CD14-positive monocyte (primary cell): ENCODE measurements around the gene R3HDM2. TPM values are rescaled to one million over a fixed set of nuclear protein-coding genes. Genes with fewer than 3 reads are reported as not detected.

Experiments used
- DNase-seq, 3 donors: peaks; one replicate each; pipeline ENCODE4 v3.0.0-alpha.2; 2011 to 2022
- H2AFZ ChIP-seq: 2 replicates; pipeline ENCODE4 v1.6.0; 2012; ENCODE audit warnings: mild to moderate bottlenecking, low read depth, low read length, inconsistent platforms; ENCODE audit not compliant: insufficient read depth, poor library complexity, severe bottlenecking
- H3K27ac ChIP-seq, 2 donors: 1 replicate in 1 of 2; 2 replicates in 1 of 2; pipeline ENCODE4 v1.5.1; 2012 to 2013; ENCODE audit warnings: low read length in 2 of 2, control low read depth in 1 of 2, inconsistent platforms in 1 of 2, low read depth in 1 of 2, mild to moderate bottlenecking in 1 of 2
- H3K27me3 ChIP-seq, 2 donors: one replicate each; pipeline versions ENCODE4 v1.6.0 to v1.6.1; 2011 to 2013; ENCODE audit warnings: low read length in 2 of 2; ENCODE audit not compliant: control insufficient read depth in 2 of 2, insufficient read depth in 2 of 2
- H3K36me3 ChIP-seq, 2 donors: replicated peaks in 1 of 2; 1 replicate in 1 of 2; 2 replicates in 1 of 2; pipeline versions ENCODE4 v1.5.1 to v1.6.1; 2012 to 2013; ENCODE audit warnings: low read length in 2 of 2, control low read depth in 1 of 2, inconsistent platforms in 1 of 2, mild to moderate bottlenecking in 1 of 2; ENCODE audit not compliant: insufficient read depth in 2 of 2, control insufficient read depth in 1 of 2
- H3K4me1 ChIP-seq, 2 donors: 1 replicate in 1 of 2; 2 replicates in 1 of 2; pipeline versions ENCODE4 v1.5.1 to v1.6.1; 2012 to 2013; ENCODE audit warnings: low read length in 2 of 2, control low read depth in 1 of 2, inconsistent platforms in 1 of 2, mild to moderate bottlenecking in 1 of 2, moderate library complexity in 1 of 2; ENCODE audit not compliant: insufficient read depth in 2 of 2, control insufficient read depth in 1 of 2
- H3K4me2 ChIP-seq: replicated peaks from 2 replicates; pipeline ENCODE3; 2012; ENCODE audit warnings: low read length, moderate library complexity, mild to moderate bottlenecking; ENCODE audit not compliant: poor library complexity, severe bottlenecking; ENCODE audit errors: extremely low read depth
- H3K4me3 ChIP-seq, 3 experiments: fragments of 200-600 bp in 1 of 3; sonication (generic) in 1 of 3; replicated peaks in 1 of 3; 1 replicate in 2 of 3; 2 replicates in 1 of 3; pipeline ENCODE4 v1.5.1; 2011 to 2013; ENCODE audit warnings: low read length in 3 of 3, mild to moderate bottlenecking in 3 of 3, control low read depth in 2 of 3, low read depth in 2 of 3, inconsistent platforms in 1 of 3, moderate library complexity in 1 of 3
- H3K79me2 ChIP-seq: 2 replicates; pipeline ENCODE4 v1.6.0; 2012; ENCODE audit warnings: mild to moderate bottlenecking, control low read depth, inconsistent platforms, low read length, moderate library complexity; ENCODE audit not compliant: insufficient read depth
- H3K9ac ChIP-seq: 2 replicates; pipeline ENCODE4 v1.6.0; 2017; ENCODE audit warnings: low read length, mild to moderate bottlenecking; ENCODE audit not compliant: insufficient read depth, poor library complexity, severe bottlenecking
- H3K9me3 ChIP-seq, 2 donors: replicated peaks in 1 of 2; 1 replicate in 1 of 2; 2 replicates in 1 of 2; pipeline versions ENCODE4 v1.5.1 to v1.6.1; 2012 to 2013; ENCODE audit warnings: low read length in 2 of 2, control low read depth in 1 of 2; ENCODE audit not compliant: control insufficient read depth in 1 of 2, insufficient read depth in 1 of 2
- H4K20me1 ChIP-seq: 2 replicates; pipeline ENCODE4 v1.6.0; 2012; ENCODE audit warnings: mild to moderate bottlenecking, low read length, control low read depth, moderate library complexity; ENCODE audit not compliant: insufficient read depth
- H3K27ac Mint-ChIP-seq, 7 donors: one replicate each; pipeline ENCODE4 v1.8.0; 2020; ENCODE audit warnings: mild to moderate bottlenecking in 7 of 7, mixed read lengths in 7 of 7, moderate library complexity in 6 of 7, inconsistent platforms in 2 of 7
- H3K27me3 Mint-ChIP-seq, 3 donors: one replicate each; pipeline ENCODE4 v1.8.0; 2021 to 2022; ENCODE audit warnings: low read depth in 3 of 3, mild to moderate bottlenecking in 3 of 3, mixed read lengths in 3 of 3, moderate library complexity in 3 of 3, inconsistent platforms in 1 of 3
- H3K36me3 Mint-ChIP-seq, 2 donors: one replicate each; pipeline ENCODE4 v1.8.0; 2020; ENCODE audit warnings: mixed read lengths in 2 of 2, inconsistent platforms in 1 of 2, mild to moderate bottlenecking in 1 of 2
- H3K4me1 Mint-ChIP-seq: one replicate; pipeline ENCODE4 v1.8.0; 2020; ENCODE audit warnings: mild to moderate bottlenecking, mixed read lengths
- H3K4me3 Mint-ChIP-seq, 2 donors: one replicate each; pipeline ENCODE4 v1.8.0; 2020; ENCODE audit warnings: mild to moderate bottlenecking in 2 of 2, mixed read lengths in 2 of 2, moderate library complexity in 1 of 2
- H3K9me3 Mint-ChIP-seq, 7 donors: one replicate each; pipeline ENCODE4 v1.8.0; 2020 to 2022; ENCODE audit warnings: mixed read lengths in 7 of 7, mild to moderate bottlenecking in 6 of 7, moderate library complexity in 6 of 7, inconsistent platforms in 2 of 7
- WGBS: methylation state at CpG from one replicate; pipeline ENCODE4 v1.1.5; 2013; ENCODE audit warnings: missing lambda C conversion rate; ENCODE audit not compliant: insufficient coverage; 5-methylcytosine and 5-hydroxymethylcytosine counted together
- intact Hi-C, 2 donors: fragments of 100-400 bp; cut with micrococcal nuclease; formaldehyde crosslinking; loops; one replicate each; pipeline versions ENCODE4 v1.15.0 to v1.15.1; 2023
- polyA plus RNA-seq, 3 donors: library from polyadenylated mRNA; depleted of rRNA in 1 of 3; unstranded in 2 of 3; stranded (reverse) in 1 of 3; fragments of 300-500 nt in 2 of 3; fragments of >200 nt in 1 of 3; fragmentation: Illumina TruSeq in 2 of 3; gene quantifications; 1 replicate in 2 of 3; 2 replicates in 1 of 3; pipeline ENCODE4 v1.2.3, GENCODE V29; 2012 to 2021
- TF ChIP-seq, protein P1 (sequence below): fragments of 200-600 bp; IDR thresholded peaks from one replicate; pipeline ENCODE4 v1.8.0; 2022; ENCODE audit warnings: antibody characterized with exemption, mild to moderate bottlenecking

Gene R3HDM2
- polyA plus RNA-seq, 3 donors: 4.2 to 69.4 (median 7.3) TPM

DNA sequence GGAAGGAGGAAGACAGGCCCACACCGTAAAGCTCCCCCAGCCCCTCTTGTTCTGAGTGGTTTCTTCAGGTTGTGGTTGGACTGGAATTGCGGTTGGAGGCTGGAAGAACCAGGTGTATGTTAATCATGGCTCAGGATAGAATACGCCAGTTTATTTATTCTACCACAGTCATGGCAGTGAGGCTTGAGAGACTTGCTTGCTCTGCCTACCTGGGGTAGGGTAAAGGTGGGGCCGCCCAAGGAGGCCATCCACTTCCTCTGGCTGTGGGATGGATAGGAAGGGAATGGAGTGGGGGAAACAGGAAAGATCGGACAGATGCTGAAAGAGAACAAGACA, 193.3 kb downstream of the R3HDM2 start:
- no peaks in the 10 kb centered on the region for H3K79me2 ChIP-seq
- H3K9me3 Mint-ChIP-seq: peaks cover 0 to 45% (median 15%) of the 10 kb centered on the region in 7 donors
- peaks cover 19 to 23% of the 10 kb centered on the region in 2 donors for H3K36me3 ChIP-seq
- peaks cover 68% of the 10 kb centered on the region for H3K4me1 Mint-ChIP-seq
- H3K27me3 Mint-ChIP-seq: peaks cover 70 to 81% (median 72%) of the 10 kb centered on the region in 3 donors
- H3K9ac ChIP-seq: no peak overlapping the region
- H3K27ac Mint-ChIP-seq: no peak overlapping the region
- peaks cover 54 to 68% of the 10 kb centered on the region in 2 donors for H3K4me1 ChIP-seq
- DNase-seq: no peak
- intact Hi-C loops: no loop called here
- TF ChIP-seq, protein P1, sequence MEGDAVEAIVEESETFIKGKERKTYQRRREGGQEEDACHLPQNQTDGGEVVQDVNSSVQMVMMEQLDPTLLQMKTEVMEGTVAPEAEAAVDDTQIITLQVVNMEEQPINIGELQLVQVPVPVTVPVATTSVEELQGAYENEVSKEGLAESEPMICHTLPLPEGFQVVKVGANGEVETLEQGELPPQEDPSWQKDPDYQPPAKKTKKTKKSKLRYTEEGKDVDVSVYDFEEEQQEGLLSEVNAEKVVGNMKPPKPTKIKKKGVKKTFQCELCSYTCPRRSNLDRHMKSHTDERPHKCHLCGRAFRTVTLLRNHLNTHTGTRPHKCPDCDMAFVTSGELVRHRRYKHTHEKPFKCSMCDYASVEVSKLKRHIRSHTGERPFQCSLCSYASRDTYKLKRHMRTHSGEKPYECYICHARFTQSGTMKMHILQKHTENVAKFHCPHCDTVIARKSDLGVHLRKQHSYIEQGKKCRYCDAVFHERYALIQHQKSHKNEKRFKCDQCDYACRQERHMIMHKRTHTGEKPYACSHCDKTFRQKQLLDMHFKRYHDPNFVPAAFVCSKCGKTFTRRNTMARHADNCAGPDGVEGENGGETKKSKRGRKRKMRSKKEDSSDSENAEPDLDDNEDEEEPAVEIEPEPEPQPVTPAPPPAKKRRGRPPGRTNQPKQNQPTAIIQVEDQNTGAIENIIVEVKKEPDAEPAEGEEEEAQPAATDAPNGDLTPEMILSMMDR: no peak
- H3K9me3 ChIP-seq: peaks cover 0 to 47% of the 10 kb centered on the region in 2 donors
- no peak overlapping the region for H3K27ac ChIP-seq
- 20% methylated on average over 1 of the region's 5 CpGs for WGBS
- H3K36me3 Mint-ChIP-seq: peaks cover 41 to 44% of the 10 kb centered on the region in 2 donors
- H2AFZ ChIP-seq: no peak overlapping the region
- peak overlapping the region; percentile 50 to 87 for H3K4me3 Mint-ChIP-seq
- H3K27me3 ChIP-seq: peaks cover 61 to 75% of the 10 kb centered on the region in 2 donors
- H4K20me1 ChIP-seq: peaks cover 75% of the 10 kb centered on the region
- no peak overlapping the region for H3K4me3 ChIP-seq
- peak overlapping the region; percentile 79 for H3K4me2 ChIP-seq

DNA sequence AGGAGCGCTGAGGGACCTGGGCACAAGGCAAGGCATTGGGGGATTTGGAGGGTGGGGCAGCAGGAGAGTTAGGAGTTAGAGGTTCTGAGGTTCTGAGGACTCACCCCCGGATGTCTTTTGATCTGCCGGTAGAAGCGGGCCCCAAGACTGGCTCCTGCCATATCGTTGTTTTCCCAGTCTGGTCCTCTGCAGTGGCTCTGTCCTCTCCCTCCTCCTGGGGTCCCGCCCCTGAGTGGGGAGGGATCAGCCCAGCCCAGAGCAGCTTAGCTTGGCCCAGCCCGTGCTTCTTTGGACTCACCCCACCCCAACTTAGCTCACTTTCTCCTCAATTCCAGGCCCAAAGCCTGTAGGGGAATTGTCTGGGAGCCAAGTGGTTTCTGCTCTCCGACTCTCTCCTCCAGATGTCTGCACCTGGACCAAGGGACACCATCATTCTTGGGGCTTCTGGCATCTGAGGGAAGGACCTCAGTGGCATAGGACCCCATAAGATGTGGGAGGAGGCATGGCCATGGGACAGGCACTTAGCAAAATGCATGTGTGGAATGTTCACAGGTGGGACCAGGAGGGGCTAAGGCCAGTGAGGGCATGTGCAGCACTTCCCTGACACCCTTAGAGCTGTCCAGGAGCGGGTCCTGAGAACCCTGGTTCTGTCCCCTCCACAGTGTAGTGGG, 193.8 kb downstream of the R3HDM2 start:
- intact Hi-C loops: no loop called here
- Mint-ChIP-seq H3K27me3 (peaks cover 65 to 76% (median 67%) of the 10 kb centered on the region in 3 donors), H3K4me1 (peaks cover 64% of the 10 kb centered on the region), H3K4me3 (peak overlapping the region; percentile 50 to 87), H3K9me3 (peaks cover 0 to 40% (median 15%) of the 10 kb centered on the region in 7 donors), H3K36me3 (peaks cover 44 to 48% of the 10 kb centered on the region in 2 donors), H3K27ac (no peak overlapping the region)
- no peak overlapping the region for H3K9ac ChIP-seq
- TF ChIP-seq, protein P1: no peak
- peaks cover 0 to 42% of the 10 kb centered on the region in 2 donors for H3K9me3 ChIP-seq
- H3K27me3 ChIP-seq: peaks cover 56 to 70% of the 10 kb centered on the region in 2 donors
- no peak overlapping the region for H3K4me3 ChIP-seq
- H3K79me2 ChIP-seq: no peaks in the 10 kb centered on the region
- H3K36me3 ChIP-seq: peaks cover 24 to 28% of the 10 kb centered on the region in 2 donors
- WGBS: 25% methylated on average over 5 of the region's 9 CpGs
- no peak overlapping the region for H3K27ac ChIP-seq
- H2AFZ ChIP-seq: no peak overlapping the region
- no peak overlapping the region for H3K4me2 ChIP-seq
- H3K4me1 ChIP-seq: peaks cover 49 to 63% of the 10 kb centered on the region in 2 donors
- H4K20me1 ChIP-seq: peaks cover 70% of the 10 kb centered on the region
- DNase-seq: no peak
